Measurements from ENCODE around the gene PLEKHG2.

The PLEKHG2 gene

GRCh38 chr19:39469567-39469966 is 57.1 kb downstream of the PLEKHG2 start:
- no peaks in the 10 kb centered on the region for H3K27me3 ChIP-seq (ENCODE audit: control insufficient read depth, insufficient read depth, low read length)
- no peak overlapping the region for H3K9ac ChIP-seq (ENCODE audit: low read length)
- H3K4me3 ChIP-seq (ENCODE audit: low read depth, low read length), result no peak overlapping the region
- peaks cover 97% of the 10 kb centered on the region for H3K36me3 ChIP-seq (ENCODE audit: control insufficient read depth, insufficient read depth, low read length)
- no peak overlapping the region for H3K27ac ChIP-seq (ENCODE audit: low read depth, low read length)
- no peaks in the 10 kb centered on the region for H3K4me1 ChIP-seq (ENCODE audit: control insufficient read depth, insufficient read depth, low read length)
- no peaks in the 10 kb centered on the region for H3K9me3 ChIP-seq (ENCODE audit: control insufficient read depth, insufficient read depth, low read depth, low read length)

DNA sequence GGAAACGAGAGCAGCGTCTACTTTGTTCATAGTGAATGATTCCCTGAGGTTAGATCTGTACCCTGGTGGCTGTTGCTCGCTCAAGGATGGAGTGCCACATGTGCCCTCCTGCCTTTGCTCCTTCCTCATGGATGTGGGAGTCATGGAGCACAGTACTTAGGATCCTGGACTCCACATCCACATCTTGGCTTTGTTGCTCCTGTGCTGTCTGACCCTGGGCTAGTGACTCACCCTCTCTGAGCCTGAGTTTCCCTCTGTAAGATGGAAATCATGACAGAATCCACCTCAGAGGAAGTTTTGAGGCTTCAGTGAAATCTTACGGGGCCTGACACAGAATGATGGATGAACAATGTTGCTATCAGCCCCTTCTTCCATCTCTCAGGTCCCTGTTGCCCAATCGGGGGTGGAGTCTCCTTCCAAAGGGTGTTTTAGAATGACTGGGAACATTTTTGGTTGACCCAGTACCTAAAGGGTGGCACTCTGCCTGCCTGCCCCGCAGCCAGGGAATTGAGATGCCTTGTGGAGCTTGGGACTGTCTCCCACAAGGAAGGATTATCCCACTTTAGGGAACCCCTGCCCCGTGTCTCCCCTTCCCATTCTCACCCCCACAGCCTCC is 58.4 kb downstream of the PLEKHG2 start:
- Histone ChIP-seq H3K4me1 (ENCODE audit: control insufficient read depth, insufficient read depth, low read length) (no peaks in the 10 kb centered on the region), H3K9ac (ENCODE audit: low read length) (no peak overlapping the region), H3K4me3 (ENCODE audit: low read depth, low read length) (no peak overlapping the region), H3K27me3 (ENCODE audit: control insufficient read depth, insufficient read depth, low read length) (no peaks in the 10 kb centered on the region), H3K9me3 (ENCODE audit: control insufficient read depth, insufficient read depth, low read depth, low read length) (no peaks in the 10 kb centered on the region), H3K27ac (ENCODE audit: low read depth, low read length) (no peak overlapping the region), H3K36me3 (ENCODE audit: control insufficient read depth, insufficient read depth, low read length) (peaks cover 92% of the 10 kb centered on the region)

- peaks cover 93% of the 10 kb centered on the region for H3K36me3 ChIP-seq (ENCODE audit: control insufficient read depth, insufficient read depth, low read length)
- no peak overlapping the region for H3K4me3 ChIP-seq (ENCODE audit: low read depth, low read length)
- H3K9ac ChIP-seq (ENCODE audit: low read length), result no peak overlapping the region
- no peaks in the 10 kb centered on the region for H3K4me1 ChIP-seq (ENCODE audit: control insufficient read depth, insufficient read depth, low read length)
- H3K9me3 ChIP-seq (ENCODE audit: control insufficient read depth, insufficient read depth, low read depth, low read length), result no peaks in the 10 kb centered on the region
- H3K27ac ChIP-seq (ENCODE audit: low read depth, low read length), result no peak overlapping the region
- no peaks in the 10 kb centered on the region for H3K27me3 ChIP-seq (ENCODE audit: control insufficient read depth, insufficient read depth, low read length)
Measured at GRCh38 chr19:39471756-39472536, 59.5 kb downstream of the PLEKHG2 start.

- no peaks in the 10 kb centered on the region for H3K27me3 ChIP-seq (ENCODE audit: control insufficient read depth, insufficient read depth, low read length)
- H3K9me3 ChIP-seq (ENCODE audit: control insufficient read depth, insufficient read depth, low read depth, low read length), result no peaks in the 10 kb centered on the region
- H3K27ac ChIP-seq (ENCODE audit: low read depth, low read length), result no peak overlapping the region
- no peak overlapping the region for H3K9ac ChIP-seq (ENCODE audit: low read length)
- H3K4me1 ChIP-seq (ENCODE audit: control insufficient read depth, insufficient read depth, low read length), result no peaks in the 10 kb centered on the region
- H3K36me3 ChIP-seq (ENCODE audit: control insufficient read depth, insufficient read depth, low read length), result peaks cover 85% of the 10 kb centered on the region
- no peak overlapping the region for H3K4me3 ChIP-seq (ENCODE audit: low read depth, low read length)
Measured at GRCh38 chr19:39472746-39473442, 60.4 kb downstream of the PLEKHG2 start.

DNA sequence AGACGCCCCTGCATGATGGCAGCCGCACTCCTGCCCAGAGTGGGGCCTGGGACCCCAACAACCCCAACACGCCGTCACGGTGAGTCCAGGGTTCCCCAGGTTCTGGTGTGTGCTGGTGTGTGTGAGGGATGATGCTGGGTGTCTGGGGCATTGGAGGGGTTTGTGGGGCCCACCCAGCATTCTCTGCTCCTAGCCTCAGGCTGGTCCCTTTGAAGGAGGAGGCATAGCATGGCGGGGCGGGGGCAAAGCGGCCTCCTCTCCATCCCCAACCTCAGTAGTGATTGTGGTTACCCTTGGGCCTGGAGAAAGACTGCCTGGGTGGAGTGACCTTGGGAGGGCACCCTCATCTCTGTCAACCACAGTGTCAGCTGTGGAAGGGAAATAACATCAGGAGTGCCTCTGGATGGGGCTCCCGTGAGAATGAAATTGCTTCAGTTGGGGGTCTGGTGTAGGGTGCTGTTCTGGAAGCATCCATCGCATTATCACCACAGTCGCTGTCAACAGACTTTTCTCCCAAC is 61.0 kb downstream of the PLEKHG2 start:
- Histone ChIP-seq H3K9ac (ENCODE audit: low read length) (no peak overlapping the region), H3K27ac (ENCODE audit: low read depth, low read length) (no peak overlapping the region), H3K9me3 (ENCODE audit: control insufficient read depth, insufficient read depth, low read depth, low read length) (no peaks in the 10 kb centered on the region), H3K4me3 (ENCODE audit: low read depth, low read length) (no peak overlapping the region), H3K27me3 (ENCODE audit: control insufficient read depth, insufficient read depth, low read length) (no peaks in the 10 kb centered on the region), H3K36me3 (ENCODE audit: control insufficient read depth, insufficient read depth, low read length) (peaks cover 79% of the 10 kb centered on the region), H3K4me1 (ENCODE audit: control insufficient read depth, insufficient read depth, low read length) (no peaks in the 10 kb centered on the region)

GRCh38 chr19:39474139-39474620 is 61.7 kb downstream of the PLEKHG2 start:
- H3K27me3 ChIP-seq (ENCODE audit: control insufficient read depth, insufficient read depth, low read length), result no peaks in the 10 kb centered on the region
- no peaks in the 10 kb centered on the region for H3K9me3 ChIP-seq (ENCODE audit: control insufficient read depth, insufficient read depth, low read depth, low read length)
- no peak overlapping the region for H3K27ac ChIP-seq (ENCODE audit: low read depth, low read length)
- peaks cover 72% of the 10 kb centered on the region for H3K36me3 ChIP-seq (ENCODE audit: control insufficient read depth, insufficient read depth, low read length)
- H3K9ac ChIP-seq (ENCODE audit: low read length), result no peak overlapping the region
- no peaks in the 10 kb centered on the region for H3K4me1 ChIP-seq (ENCODE audit: control insufficient read depth, insufficient read depth, low read length)
- no peak overlapping the region for H3K4me3 ChIP-seq (ENCODE audit: low read depth, low read length)

DNA sequence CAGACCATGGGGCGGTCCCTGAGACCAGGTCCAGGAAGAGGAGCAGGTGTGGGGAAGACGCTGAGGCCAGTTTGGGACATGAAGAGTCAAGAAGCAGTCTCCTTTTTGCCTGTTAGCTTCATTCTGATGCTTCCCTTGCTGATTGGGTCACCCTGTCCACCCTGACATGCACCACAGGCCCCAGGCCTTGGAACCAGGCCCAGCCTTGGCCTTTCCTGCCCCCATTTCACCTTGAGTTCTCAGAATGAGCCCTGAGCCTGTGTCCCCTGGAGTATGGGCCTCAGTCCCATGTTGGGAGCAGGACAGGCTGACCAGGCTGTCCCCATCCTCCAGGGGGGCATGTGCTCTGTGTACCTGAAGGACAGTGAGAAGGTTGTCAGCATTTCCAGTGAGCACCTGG is 63.3 kb downstream of the PLEKHG2 start:
- Histone ChIP-seq H3K4me3 (ENCODE audit: low read depth, low read length) (no peak overlapping the region), H3K9me3 (ENCODE audit: control insufficient read depth, insufficient read depth, low read depth, low read length) (no peaks in the 10 kb centered on the region), H3K9ac (ENCODE audit: low read length) (no peak overlapping the region), H3K36me3 (ENCODE audit: control insufficient read depth, insufficient read depth, low read length) (peaks cover 56% of the 10 kb centered on the region), H3K4me1 (ENCODE audit: control insufficient read depth, insufficient read depth, low read length) (peaks cover 8% of the 10 kb centered on the region), H3K27ac (ENCODE audit: low read depth, low read length) (no peak overlapping the region), H3K27me3 (ENCODE audit: control insufficient read depth, insufficient read depth, low read length) (no peaks in the 10 kb centered on the region)

Measured in HUES6 (cell line).